AG09319 (cell line): ENCODE data around the gene HERC5.

Source experiments
- DNase-seq: peaks from one replicate; pipeline ENCODE4 v3.0.0-alpha.2; 2010; ENCODE audit warnings: low read depth; ENCODE audit errors: extremely low read depth
- TF ChIP-seq, protein P1 (sequence below): IDR thresholded peaks from 2 replicates; pipeline ENCODE4 v1.5.1; 2011; ENCODE audit warnings: low read depth, mild to moderate bottlenecking, inconsistent platforms, low read length, moderate library complexity

Gene HERC5

DNA sequence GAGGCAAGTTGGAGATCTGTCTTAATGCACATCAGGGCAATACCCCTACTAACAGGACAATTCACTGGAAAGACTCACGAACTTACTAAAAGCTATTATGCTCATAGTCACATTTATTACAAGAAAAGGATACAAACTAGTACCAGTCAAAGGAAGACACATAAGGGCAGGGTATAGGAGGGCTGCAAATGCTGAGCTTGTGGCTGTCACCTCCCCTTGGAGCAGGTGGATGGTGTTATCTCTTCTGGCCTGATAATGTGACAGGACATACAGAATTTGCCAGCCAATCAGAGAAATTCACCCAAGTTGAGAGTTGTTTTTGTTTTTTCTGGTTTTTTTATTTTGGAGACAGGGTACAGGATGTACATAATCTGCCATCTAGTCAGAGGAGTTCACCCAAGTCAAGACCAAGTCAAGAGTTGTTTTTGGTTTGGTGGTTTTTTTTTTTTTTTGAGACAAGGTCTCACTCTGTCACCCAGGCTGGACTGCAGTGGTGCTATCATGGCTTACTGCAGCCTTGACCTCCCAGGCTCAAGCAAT, 8.8 kb downstream of the HERC5 start:
- no peak for DNase-seq
- TF ChIP-seq, protein P1, sequence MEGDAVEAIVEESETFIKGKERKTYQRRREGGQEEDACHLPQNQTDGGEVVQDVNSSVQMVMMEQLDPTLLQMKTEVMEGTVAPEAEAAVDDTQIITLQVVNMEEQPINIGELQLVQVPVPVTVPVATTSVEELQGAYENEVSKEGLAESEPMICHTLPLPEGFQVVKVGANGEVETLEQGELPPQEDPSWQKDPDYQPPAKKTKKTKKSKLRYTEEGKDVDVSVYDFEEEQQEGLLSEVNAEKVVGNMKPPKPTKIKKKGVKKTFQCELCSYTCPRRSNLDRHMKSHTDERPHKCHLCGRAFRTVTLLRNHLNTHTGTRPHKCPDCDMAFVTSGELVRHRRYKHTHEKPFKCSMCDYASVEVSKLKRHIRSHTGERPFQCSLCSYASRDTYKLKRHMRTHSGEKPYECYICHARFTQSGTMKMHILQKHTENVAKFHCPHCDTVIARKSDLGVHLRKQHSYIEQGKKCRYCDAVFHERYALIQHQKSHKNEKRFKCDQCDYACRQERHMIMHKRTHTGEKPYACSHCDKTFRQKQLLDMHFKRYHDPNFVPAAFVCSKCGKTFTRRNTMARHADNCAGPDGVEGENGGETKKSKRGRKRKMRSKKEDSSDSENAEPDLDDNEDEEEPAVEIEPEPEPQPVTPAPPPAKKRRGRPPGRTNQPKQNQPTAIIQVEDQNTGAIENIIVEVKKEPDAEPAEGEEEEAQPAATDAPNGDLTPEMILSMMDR: no peak

DNA sequence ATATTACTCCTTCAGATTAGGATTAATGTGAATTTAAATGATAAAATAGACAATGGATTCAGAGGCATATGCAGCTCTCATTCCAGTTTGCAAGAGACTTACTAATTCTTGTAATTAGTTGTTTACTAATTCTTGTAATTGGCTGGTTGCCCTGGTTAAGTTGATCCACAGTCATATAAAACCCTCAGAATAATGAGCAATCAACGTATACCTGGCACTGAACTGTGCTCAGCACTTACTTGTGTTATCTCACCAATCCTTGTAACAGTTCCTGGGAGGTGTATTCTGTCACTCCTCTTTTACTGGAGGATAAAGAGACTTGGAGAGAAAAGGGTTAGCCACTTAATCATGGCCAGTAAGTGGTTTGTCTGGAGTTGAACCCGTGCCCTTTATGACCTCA, 10.5 kb downstream of the HERC5 start:
- no peak for DNase-seq

DNA sequence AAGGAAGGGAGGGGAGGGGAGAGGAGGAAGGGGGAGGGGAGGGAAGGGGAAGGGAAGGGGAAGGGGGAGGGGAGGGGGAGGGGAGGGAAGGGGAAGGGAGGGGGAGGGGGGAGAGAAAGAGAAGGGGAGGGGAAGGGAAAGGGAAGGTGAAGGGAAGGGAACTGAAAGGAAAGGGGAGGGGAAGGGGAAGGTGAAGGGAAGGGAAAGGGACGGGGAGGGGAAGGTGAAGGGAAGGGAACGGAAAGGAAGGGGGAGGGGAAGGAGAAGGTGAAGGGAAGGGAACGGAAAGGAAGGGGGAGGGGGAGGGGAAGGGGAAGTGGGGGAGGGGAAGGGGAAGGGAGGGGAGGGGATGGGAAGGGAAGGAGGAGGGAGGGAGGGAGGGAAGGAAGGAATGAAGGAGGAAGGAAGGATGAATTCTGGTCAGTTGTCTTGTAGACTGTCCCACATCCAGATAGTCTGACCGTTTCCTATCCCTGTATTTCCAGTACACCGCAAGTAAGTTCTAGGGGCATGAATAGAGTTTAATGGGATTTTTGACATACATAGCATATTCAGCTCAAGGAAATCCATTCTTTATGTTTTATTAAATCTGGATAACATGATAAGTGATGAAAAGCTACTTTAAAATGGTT, 20.4 kb downstream of the HERC5 start:
- no peak for DNase-seq
- TF ChIP-seq, protein P1: no peak

More for the DNA sequence above, 10.5 kb downstream of the HERC5 start:
- TF ChIP-seq, protein P1: no peak

DNA sequence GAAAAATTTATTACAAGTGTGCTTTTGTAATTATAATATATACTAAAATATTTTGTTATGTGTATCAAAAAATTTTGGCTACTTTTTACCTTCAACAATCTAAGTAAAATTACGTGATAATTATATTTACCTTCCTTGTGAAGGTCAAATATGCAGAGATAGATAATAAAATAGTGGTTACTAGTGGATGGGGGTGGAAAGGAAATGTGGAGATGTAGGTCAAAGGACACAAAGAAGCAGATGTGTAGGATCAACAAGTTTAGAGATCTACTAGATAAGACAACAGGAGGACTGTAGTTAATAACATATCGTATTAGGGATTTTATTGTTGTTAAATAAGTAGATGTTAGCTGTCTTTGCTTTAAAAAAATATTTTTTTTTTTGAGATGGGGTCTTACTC, 21.3 kb downstream of the HERC5 start:
- DNase-seq: no peak
- TF ChIP-seq, protein P1: no peak

DNA sequence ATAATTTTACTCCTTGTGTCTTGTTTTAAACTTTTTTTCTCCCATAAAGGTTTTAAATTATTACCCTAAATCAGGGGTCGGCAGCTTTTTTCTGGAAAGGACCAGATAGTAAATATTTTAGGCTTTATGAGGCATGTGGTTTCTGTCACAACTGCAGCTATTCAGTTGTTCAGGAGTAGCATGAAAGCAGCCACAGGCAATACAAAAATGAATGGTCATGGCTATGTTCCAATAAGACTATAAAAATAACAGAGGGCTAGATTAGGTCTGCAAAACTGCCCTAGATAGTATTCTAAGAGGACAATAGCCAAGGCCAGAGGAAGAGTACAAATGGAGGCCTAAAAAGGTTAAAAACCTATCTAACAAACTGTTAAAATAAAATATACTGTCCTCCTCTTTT, 24.6 kb downstream of the HERC5 start:
- TF ChIP-seq, protein P1: no peak
- no peak for DNase-seq

DNA sequence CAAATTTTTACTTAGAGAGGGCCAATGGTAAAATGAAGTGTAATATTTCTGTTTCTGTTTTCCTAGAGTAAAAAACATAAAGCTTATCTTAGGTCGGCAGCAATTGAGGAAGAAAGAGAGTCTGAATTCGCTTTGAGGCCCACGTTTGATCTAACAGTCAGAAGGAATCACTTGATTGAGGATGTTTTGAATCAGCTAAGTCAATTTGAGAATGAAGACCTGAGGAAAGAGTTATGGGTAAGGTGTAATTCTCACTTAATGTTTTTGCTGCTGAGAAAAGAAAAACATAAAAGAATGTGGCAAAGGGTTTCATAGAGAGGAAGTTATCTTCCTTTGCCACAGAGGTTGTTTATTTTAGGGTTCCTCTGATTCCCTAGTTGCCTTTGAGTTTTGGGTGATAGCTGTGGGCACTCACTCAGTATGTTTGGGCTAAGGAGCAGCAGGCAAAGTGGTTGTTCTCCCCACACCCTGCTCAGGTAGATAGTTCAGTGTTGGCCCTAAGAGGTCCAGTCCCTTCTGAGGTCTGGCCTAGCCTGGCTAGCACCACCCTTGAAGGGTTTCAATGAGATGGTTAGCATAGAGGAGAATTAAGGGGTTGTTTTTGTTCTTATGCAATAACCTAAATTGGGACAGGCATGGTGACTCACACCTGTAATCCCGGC, 32.3 kb downstream of the HERC5 start:
- DNase-seq: no peak
- TF ChIP-seq, protein P1: no peak

DNA sequence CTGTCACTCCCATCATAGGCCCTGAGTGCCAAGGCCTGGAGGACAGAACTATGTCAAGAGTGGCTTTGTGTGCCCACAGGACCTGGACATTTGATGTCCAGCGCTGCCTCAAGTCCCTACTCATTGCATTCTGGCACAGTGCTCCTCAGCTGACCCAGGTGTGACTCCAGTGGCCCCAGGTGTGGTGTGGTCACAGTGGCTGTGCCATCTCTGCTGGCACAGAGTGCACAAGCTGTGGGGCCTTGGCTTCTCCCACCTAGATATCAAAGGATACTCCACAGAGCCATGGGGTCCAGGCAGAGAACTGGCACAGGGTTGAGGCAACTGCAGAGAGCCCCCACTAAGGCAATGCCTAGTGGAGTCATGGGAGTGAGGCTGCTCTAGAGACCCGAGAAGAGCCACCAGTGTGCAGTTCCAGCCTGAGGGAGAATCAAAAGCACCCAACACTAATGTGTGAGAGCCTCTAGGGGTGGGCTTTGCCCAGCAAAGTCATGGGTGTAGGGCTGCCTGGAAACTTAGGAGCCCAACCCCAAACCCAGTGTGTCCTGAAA, 41.0 kb downstream of the HERC5 start:
- DNase-seq: no peak

More for the DNA sequence above, 41.0 kb downstream of the HERC5 start:
- TF ChIP-seq, protein P1: no peak
